Measurements from ENCODE around the gene ZNF772.

ZNF772 gene

DNA sequence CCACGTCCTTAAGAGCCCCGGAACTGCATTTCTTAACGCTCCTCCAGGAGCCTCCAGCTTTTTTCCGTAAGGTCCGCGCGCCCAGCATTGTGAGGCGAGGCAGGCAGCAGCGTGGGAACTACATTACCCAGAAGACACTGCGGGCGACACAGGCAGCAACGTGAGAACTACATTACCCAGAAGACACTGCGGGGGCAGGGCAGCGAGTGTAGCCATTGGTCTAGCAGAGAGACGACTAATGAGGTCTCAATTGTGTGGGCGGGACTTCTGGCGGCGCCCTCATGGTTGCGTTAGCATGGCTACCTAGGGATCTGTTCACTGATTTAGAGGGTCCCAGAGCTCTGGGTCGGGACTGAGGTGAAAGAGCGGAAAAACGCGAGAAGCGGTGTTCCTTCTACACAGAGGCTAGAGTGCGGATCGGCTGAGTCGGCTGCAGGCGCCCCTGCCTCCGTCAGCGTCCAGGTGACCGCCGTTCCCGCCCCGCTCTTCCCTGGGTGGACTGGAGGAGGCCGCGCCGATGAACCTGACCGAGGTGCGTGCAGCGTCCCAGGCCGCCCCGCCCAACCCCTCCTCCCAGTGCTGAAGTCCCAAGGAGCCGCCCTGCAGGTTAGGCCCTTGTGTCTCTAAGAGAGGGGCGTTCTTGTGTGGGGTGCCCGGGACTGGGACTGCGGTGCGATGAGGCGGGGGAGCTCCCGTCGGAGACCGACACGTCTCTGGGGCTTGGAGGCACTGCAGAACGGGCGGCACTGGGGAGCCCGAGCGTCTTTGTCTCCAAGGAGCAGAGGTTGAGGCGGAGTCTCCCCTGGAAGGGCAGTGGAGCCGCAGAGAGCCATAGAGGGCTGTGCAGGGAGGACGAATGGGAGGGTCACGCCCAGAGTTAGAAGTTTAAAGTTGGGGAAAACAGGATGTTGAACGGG lies 42.0 kb downstream of the ZNF772 start, which contains the start of gene ZNF749:
Gene ZNF749 (plus strand): TSS at position 264 of the 917 bp plus-strand sequence. CDS start 254 bp downstream, at position 518.
- peak; percentile 89 to 93 (median 90) for DNase-seq

DNA sequence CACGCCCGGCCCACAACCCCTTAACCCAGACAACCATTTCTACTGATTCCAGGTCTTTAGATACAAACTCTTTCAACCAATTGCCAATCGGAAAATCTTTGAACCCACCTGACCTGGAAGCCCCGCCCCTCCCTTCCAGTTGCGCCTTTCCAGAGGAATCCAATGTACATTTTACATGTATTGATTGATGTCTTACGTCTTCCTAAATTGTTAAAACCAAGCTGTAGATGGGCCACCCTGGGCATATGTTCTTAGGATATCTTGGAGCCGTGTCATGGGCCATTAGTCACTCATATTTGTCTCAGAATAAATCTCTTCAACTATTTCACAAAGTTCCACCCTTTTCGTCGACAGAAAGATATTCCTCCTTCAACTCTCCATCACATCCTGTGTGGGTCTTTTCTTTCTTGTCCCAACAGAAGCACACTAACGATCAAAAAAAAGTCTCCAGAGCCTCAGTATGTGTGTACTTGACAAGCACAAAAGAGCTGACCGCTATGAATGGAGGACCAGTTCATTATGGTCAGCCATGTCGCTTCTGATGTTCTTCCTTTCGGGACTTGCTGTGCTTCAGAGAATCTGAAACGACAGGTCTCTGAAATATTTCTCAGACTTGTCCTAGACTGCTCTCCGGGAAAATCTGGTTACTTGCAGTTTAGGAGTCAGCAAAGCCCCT lies 42.8 kb downstream of the ZNF772 start:
- no peak for DNase-seq

DNA sequence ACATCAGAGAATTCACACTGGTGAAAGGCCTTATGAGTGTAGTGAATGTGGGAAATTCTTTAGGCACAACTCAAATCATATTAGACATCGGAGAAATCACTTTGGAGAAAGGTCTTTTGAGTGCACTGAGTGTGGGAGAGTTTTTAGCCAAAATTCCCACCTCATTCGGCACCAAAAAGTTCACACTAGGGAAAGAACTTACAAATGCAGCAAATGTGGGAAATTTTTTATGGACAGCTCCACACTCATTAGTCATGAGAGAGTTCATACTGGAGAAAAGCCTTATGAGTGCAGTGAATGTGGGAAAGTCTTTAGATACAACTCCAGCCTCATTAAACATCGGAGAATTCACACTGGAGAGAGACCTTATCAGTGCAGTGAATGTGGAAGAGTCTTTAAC lies 56.3 kb downstream of the ZNF772 start:
- DNase-seq, result no peak

DNA sequence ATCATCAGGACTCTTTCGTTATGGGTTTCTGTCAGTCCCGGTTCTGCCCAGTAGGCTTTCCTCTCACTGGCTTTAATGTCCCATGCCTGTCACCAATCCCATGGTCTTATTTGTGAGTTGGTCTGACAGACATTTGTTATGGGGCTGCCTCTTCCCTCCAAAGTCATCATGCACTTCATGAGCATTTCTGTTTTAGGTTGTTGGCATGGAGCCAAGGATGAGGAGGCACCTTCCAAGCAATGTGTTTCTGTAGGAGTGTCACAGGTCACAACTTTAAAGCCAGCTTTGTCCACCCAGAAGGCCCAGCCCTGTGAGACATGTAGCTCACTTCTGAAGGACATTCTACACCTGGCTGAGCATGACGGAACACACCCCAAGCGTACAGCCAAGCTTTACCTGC lies 57.9 kb downstream of the ZNF772 start:
- DNase-seq, result no peak
